AML-193 (cell line): ENCODE data around the gene HDHD3.

Source experiments
- DNase-seq, 2 experiments: peaks; one replicate each; lab custom pipeline; 2025; lab: John Stamatoyannopoulos, UW

Gene HDHD3

DNA sequence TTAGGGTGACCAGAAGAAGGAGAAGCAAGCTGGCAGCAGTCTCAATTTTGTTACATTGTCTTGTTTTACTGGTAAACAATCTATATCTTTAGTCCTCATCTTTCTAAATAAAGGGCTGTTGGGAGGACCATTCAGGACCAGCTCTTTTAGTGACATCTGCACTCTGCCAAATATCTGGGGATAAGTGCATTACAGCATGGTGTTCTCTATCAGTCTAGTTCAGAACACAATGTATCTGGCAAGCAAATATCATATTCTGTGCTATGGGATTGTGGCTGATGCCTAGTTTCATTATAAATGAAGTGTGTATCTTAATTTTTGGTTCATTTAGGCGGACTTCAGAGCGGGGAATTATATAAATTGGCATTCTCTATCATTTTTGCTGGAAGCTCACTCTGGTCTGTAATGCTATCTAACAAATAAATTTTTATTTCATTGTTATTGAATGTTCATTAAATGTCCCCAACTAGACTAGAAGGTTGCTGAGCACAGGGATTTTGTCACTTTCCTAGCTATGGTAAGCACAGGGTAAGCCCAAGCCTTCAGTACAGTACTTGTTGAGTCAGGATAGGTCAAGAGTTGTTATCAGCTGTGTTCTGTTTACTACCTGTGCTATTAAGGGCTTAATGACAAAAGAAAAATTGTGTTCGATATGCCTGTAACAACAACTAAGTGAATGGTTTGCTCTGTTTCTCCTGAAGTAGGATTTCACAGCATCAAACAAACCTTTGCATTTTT is 48.6 kb downstream of the HDHD3 start:
- DNase-seq, result no peak

DNA sequence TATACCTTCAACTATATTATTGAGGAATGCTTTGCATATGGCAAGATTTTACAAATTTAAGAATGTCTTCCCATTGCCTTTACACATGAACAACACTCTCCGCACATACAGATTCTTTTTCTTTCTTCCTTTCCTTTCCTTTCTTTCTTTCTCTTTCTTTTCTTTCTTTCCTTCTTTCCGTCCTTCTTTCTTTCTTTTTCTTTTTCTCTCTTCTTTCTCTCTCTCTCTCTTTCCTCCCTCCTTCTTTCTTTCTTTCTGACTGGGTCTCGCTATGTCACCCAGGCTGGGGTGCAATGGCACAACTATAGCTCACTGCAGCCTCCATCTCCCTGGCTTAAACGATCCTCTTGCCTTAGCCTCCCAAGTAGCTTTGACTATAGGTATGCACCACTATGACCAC is 50.6 kb downstream of the HDHD3 start:
- DNase-seq, result no peak
